GM21576 (cell line): ENCODE results near the gene SPSB1.

Source experiments
- ATAC-seq: cut with Tn5 transposase; IDR thresholded peaks from one replicate; pipeline ENCODE4 v1.9.1; 2021; ENCODE audit warnings: mild to moderate bottlenecking, moderate library complexity; ENCODE audit not compliant: unreplicated experiment

Gene SPSB1

DNA sequence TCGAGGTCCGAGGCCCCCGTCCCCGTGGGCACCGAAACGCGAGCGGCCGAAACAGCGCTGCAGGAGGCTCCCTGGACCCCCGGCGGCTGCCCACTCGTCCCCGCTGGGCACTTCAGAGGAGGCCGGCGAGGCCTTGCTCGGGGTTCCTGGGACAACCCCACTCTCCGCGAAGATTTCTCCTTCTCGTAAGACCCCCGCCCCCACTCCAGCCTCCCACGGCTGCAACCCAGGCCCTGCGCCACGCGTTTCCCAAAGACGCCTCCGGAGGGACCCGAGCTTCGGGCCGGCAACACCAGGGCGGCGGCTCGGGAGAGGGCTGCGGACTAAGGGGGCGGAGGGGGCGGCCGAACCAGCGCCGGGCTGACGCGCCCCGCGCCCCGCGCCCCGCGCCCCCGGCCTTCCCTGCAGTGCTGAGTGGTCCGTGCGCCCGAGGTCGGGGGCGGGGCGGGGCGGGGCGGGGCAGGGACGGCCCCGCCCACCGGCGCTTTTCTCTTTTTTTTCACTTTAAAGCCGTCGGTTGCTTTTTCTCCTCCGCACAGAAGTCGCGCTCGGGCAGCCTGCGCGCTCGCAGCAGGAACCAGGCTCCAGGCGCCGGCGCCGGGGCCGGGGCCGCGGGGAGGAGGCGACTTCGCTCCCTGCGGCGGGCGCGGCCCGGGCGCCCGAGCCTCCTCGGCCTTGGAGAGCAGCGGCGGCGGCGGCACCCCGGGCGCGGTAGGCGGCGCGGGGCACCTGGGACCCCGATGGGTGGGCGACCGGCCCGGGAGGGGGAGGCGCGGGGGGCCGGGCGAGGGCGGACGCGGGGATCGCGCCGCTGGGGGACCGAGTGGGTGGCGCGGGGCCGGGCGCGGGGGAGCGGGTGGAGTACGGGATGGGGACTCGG, at the start of gene SPSB1:
TSS of gene SPSB1 (plus strand) at position 534 of the 880 bp plus-strand sequence. CDS start 62,998 bp downstream, outside the sequence.
- ATAC-seq = no peak

DNA sequence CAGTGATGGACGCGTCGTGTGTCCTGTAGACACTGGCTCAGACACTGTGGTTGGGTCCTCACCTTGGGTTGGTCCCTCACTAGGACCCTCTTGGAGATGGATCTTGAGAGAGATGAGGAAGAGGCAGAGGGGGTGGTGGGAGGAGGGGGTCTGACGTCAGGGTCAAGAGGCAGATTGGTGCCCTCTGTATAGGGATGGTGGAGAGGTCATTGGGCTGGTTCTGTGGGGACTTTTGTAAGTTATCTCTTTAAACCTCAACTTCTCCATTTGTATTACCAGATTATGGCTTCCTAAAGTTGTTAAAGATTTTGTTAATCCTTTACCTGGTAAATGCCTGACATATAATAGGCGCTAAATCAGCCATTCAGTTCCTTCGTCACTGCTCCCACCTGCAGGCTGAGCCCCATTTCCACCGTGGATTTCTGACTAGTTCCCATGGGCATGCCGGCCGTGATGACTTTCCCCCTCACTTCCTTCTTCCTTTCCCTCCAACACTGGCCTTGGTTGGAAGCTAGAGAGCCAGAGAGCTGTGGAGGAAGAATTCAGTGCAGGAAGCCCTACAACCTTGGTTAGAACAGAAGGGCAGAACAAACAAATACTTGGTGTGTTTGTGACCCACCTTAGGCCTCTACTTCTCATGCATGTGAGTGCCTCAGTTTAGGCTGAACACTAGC, 49.5 kb upstream of the SPSB1 start:
- ATAC-seq = no peak

DNA sequence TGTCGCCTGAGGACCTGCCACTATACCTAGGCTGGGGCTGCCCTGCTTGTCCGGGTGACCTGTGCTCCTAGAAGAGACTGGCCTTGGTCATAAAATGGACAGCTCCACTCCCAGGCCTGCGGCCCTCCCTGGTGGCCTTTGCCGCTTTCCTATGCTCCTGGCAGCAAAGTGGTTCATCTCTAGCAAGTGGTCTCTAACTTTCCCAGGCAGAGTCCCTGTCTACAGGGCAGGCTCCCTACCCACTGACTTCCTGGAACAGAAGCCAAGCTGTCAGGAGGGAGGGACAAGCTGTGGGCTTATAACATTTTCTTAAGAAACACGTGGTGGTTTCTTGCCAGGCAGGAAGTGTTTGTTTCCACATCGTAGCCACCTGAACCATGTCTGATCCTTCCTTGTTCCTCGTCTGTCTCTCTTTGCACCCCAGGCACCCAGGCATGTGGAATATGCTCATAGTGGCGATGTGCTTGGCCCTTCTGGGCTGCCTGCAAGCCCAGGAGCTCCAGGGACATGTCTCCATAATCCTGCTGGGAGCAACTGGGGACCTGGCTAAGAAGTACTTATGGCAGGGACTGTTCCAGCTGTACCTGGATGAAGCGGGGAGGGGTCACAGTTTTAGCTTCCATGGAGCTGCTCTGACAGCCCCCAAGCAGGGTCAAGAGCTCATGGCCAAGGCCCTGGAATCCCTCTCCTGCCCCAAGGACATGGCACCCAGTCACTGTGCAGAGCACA, 48.0 kb upstream of the SPSB1 start:
- ATAC-seq = no peak

DNA sequence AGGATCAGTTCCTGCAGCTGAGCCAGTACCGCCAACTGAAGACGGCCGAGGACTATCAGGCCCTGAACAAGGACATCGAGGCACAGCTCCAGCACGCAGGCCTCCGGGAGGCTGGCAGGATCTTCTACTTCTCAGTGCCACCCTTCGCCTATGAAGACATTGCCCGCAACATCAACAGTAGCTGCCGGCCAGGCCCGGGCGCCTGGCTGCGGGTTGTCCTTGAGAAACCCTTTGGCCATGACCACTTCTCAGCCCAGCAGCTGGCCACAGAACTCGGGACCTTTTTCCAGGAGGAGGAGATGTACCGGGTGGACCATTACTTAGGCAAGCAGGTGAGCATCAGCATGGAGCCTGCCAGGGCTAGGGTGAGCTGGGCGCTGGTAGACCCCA, 47.5 kb upstream of the SPSB1 start:
- no peak for ATAC-seq

DNA sequence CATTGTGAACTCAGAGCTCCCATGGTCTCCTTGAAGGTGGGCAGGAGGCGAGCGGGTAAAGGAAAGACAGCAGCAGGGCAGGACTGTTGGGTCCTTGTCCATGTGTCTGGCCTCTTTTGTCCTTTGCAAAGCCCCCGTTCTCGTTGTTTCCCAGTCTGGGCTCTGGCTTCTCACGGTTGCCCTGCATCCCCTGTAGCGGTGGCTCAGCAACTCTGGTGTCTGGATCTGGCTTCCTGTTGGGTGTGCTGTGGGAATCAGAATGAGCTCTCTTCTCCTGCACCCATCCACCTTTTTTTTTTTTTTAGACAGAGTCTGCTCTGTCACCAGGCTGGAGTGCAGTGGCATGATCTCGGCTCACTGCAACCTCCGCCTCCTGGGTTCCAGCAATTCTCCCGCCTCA, 47.0 kb upstream of the SPSB1 start:
- no peak for ATAC-seq

DNA sequence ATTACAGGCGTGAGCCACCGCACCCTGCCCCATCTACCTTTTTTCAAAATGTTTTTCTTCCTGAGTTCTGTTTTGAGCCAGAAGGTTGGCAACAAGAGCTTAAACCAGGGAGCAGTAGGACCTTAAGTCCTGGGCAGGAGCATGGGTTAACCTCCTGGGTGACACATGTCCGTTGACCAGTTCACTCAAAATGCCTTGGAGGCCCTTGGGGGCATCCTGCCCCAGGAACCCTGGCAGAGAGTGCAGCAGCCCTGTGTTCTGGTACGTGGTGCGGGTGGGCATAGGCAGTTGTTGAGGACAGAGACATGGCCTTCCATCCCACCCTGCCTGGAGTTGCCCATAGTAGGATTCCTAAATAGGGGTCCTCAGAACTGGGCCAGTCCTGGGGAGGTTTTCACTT, 46.5 kb upstream of the SPSB1 start:
- ATAC-seq = no peak

DNA sequence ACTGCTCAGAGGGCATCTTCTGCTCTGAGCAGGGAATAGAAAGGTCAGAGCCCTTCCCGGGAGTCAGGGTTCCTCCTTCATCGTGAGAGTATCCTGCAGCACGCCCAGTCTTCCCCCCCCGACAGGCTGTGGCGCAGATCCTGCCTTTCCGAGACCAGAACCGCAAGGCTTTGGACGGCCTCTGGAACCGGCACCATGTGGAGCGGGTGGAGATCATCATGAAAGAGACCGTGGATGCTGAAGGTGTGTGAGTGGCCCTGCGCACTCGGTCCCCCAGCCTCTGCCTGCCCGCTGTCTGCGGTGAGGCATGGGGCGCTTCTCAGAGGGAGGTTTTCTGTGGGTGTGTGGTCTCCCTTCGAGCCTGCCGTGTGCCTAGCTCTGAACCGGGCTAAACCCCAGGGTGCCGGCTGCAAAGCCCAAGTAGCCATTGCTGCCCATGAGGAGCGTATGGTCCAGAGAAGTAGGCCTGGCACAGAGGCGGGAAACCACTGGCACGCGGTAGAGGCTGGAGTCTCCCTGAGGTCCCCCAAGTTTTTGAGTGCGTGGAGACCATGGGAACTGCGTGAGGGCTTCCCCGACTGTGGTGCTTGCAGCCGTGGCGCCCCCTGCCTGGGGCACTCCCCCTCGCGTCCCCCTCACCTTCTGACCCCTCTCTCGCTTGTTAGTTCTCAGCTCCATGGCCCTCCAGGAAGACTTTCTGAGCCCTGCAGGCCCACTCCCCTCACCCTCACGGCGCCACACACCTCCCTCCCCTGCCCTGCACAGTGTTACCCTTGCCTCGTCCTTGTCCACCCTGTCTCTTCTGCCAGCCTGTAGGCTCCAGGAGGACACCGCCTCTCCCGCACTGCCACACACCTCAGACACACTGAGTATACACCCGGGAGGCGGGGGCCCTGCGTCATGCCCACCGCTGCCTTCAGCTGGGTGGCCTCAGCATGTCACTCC, 45.6 kb upstream of the SPSB1 start:
- no peak for ATAC-seq

DNA sequence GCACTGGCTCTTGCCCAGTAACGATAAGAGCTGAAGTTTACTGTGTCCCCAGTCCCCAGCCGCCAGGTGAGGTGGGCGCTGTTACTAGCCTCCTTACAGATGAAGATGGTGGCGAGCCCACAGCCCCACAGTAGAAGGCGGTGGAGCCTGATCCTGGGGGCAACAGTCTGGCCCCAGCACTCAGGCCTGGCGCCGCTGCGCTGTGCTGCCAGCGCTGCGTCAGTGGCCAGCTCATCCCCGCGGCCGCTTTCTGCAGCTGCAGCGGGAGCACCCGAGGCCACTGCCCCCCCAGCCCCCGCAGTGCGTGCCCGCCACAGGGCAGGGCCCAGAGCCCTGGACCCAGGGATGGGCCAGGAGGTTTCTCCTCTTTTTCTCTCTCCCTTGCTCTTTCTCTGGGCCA, 44.8 kb upstream of the SPSB1 start:
- no peak for ATAC-seq

DNA sequence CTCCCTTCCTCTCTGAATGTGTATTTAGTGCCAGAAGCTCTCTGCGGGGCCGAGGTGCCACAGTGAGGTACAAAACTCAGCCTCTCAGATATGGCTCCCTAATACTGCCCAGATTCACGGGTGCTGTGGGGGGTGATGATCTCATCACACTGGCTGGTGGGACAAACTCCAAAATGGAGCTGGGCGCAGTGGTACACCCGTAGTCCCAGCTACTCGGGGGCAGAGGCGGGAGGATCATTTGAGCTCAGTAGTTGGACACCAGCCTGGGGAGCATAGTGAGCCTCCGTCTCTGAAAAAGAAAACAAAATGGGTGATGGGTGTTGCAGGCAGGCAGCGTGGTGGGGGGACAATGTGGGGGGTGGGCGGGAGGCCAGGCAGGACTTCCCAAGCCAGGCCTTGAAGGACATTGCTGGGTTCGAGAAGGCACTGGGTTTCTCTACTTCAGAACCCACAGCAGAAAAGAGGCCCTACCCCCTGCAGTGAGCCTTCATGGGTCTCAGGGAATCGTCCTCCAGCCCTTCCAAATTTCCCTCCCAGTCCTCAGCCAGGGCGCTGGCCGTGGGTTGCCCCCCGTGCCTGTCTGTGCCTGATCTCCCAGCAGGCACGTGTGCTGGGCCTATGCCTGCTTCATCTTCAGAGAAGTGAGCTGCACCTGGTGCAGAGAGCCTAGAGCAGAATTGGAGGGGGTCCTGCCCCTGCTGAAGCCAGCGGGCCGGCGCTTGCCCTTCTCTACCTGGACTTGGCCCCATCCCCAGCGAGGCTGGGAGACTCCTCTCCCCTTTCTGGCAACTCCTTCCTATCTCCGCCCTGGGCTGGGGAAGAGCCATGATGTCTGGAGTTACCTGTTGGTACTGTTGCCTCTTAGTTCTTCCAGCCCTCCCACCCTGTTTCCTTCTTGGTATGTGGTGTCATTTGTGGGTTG, 44.1 kb upstream of the SPSB1 start:
- ATAC-seq = no peak

DNA sequence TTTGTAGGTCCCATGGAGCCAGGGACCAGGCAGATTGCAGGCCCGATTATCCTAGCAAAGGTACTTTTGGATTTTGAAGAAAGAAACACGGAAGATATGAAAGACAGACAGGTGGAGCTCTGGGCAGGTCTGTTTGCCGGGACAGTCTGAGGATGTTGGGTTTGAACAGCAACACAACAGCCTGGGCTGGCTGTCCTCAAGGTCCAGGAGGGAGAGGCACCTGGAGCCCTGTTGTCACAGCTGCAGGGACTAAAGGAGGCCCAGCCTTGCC, 43.5 kb upstream of the SPSB1 start:
- ATAC-seq = no peak

DNA sequence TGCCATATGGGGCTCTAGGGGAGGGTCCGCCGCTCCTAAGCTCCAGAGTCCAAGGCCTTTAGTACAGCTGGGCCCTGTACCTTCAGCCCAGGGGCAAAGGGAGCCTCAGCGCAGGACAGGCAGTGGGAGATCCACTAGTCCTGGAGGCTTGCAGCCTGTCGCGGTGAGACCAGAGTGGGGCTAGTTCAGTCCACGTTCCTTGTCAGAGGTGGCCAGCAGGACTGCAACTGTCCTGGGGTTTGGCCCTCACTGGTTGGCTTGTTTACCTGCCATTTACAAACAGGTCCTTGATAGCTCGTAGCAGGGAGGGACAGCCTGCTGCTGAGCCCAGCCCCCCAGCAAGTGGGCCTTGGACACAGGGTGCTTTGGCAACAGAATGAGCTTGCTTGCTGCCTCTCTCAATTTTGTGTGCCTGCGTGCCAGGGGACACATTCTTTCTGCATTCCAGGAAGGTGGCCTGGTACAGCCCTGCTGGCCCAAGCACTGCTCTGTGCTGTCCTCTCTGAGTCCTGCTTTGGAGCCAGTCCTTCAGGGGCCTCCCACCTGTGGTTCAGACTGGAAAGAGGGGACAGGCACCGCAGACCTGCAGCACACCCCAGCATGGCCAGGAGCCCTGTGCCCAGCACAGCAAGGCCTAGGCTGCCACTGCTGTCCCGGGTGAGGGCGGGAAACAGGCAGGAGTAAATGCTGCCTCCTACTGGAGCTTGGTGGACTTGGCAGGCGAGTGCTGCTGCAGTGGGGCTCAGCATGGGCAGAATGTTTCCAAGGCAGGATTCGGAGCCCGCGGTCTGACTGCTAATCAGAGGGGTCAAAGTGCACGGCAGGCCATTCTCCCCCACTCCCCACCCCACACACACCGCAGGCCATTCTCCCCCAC, 42.9 kb upstream of the SPSB1 start:
- no peak for ATAC-seq

DNA sequence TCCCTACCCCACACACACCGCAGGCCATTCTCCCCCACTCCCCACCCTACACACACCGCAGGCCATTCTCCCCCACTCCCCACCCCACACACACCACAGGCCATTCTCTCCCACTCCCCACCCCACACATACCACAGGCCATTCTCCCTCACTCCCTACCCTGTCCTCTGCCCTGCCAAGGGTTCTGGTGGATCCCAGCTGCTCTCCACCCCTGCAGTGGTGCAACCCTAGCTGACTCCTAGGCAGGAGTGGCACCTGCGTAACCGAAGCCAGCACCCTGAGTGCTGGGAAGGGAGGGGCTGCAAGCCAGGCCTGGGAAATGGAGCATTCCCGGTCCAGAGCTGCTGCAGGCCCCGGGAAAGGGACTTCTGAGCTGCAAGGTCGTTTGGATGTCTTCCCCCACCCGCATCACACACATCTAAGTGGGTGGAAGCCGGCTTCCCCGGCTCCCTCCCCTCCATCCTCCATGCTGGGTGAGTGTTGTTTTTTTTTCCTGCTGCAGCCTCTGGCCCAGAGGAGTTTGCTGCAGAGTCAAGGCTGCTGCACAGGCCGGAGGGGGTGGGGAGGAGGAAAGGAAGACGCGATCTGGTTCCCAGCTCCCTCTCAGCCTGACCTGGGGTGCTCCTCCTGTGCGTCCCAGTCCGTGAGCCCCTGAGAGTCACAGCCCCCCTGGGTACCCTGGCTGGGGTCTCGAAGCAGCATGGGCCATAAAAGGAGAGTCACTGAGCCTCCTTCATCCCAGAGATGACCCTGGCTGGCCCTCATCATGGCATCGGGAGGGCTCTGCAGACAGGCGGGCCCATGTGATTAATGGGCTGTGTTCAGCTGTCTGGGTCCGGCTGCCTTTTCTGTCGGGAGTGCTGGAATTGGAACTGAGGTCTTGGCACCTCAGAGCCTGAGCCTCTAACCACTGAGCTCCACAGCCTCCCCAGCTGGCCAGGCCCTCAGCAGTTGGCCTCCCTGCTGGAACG, 42.0 kb upstream of the SPSB1 start:
- ATAC-seq = no peak

DNA sequence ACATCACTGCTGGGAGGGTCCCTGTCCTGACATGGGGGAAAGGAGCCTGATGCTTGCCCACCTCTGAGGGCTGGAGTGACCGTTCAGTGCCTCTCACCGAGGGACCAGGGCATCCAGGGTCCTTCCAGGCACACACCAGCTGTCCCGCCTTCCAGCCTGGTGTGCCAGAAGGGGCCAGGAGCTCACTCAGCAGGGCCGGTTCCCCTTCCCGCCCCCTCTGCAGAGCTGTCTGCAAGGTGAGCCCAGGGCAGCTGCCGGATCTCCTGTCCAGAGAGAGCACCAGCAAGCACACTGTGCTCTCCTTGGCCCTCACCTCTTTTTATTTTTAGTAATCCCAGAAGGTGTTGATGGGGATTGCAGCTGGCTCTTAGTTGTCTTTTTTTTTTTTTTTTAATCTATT, 41.2 kb upstream of the SPSB1 start:
- no peak for ATAC-seq

DNA sequence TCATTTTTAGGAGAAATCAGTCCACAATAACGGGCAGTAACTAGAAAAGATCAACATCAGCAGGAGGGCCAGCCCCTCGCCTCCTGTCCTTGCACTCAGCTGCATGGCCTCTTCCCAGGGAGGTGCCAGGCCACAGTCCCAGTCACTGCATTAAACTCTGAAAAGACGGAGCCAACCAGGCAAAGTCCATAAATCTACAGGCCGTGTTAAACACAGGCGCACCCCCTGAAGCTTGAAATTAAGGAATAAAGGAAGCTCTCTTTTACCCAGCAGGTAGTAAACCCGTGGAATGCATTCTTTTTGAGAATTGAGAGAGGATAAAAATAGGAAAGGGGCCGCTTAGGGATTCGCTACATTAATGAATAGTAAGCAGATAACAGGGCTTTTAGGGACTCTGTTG, 39.7 kb upstream of the SPSB1 start:
- no peak for ATAC-seq

DNA sequence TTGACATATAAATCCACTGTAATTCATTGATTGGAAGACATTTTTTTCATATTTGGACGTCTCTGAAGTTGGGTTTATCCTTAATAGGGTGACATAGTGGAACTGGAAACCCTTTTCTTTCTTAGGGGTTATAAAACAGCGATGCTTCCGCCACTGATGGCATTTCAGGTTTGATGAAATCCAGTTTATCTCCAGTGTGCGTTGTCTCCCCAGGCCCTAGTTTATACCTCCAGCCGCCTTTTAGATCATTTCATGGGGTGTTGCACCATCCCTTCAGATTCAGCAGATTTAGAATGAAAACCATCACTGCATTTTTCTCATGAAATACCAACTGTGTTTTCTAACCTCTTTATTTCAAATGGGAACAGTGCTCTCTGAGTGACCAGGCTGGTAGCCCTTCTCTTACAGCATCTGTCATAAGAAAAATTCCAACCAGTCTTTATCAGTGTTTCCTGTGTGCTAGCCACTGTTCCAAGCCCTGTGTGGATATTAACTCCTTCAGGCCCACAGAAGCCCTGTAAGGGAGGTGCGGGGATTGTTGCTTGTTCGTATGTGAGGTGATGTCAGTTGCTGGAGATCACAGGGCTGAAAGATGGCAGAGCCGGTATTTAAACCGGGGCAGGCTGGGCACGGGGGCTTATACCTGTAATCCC, 39.1 kb upstream of the SPSB1 start:
- no peak for ATAC-seq

DNA sequence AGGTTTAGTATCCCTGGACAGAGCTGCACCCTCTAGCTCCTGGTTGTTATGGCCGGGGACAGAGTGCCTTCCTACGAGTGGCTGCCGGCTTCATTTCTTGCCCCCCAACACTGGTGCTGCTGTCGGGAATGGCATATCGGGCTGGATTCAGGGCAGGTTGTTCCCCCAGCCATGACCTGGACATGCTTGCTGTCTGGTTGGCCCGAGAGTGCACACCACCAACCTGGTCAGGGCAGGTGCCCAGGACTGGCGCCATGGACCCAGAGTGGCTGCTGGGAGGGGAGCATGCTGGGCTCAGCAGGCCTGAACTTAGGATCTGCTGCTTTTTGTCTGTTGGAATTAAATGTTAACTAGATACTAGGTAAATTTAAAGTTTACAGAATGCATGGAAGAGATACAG, 36.4 kb upstream of the SPSB1 start:
- ATAC-seq = no peak

DNA sequence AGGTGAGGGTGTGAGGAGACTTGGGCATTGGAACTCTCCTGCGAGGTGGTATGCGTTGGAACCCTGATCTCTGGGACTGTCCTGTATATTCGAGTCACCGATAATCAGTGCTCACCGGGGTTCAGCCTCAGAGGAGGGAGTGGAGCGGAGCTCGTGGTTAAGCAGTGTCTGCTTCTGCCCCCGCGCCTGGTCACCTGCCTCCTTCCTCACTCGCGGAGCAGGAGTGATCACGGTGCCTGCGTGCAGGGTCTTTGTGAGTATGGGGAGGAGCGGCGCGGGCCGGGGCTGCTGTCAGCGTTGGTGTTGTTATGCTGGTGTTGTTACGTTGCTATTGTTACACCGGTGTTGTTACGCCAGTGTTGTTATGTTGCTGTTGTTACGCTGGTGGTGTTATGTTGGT, 34.8 kb upstream of the SPSB1 start:
- ATAC-seq = no peak
